SU-DHL-6 (cell line): ENCODE measurements around the gene CDKN2B.
A peak's percentile ranks its signal among the peaks of the same experiment; 100 is the strongest.

Source experiments
- H2AFZ ChIP-seq: fragments of 200-600 bp; sonication (generic); 2 replicates; pipeline ENCODE4 v1.6.1; 2014; ENCODE audit warnings: low read depth, mild to moderate bottlenecking, moderate library complexity, mixed read lengths, antibody characterized with exemption, low read length; ENCODE audit not compliant: severe bottlenecking
- H3F3A ChIP-seq: fragments of 200-600 bp; shearing (Covaris generic); 2 replicates; pipeline ENCODE4 v1.6.0; 2016; ENCODE audit warnings: antibody characterized with exemption, mild to moderate bottlenecking; ENCODE audit not compliant: insufficient read depth
- H3K27ac ChIP-seq: fragments of 200-600 bp; sonication (generic); 2 replicates; pipeline ENCODE4 v1.5.1; 2016; ENCODE audit warnings: low read depth, mild to moderate bottlenecking, low read length, moderate library complexity, mixed read lengths
- H3K27me3 ChIP-seq: fragments of 200-600 bp; sonication (generic), shearing (Covaris generic); 2 replicates; pipeline ENCODE4 v1.6.0; 2014; ENCODE audit warnings: mild to moderate bottlenecking, low read length
- H3K36me3 ChIP-seq: fragments of 200-600 bp; sonication (generic); 2 replicates; pipeline ENCODE4 v1.6.1; 2014; ENCODE audit warnings: mild to moderate bottlenecking, low read length, mixed read lengths
- H3K4me2 ChIP-seq: fragments of 300-600, 200-600 bp; shearing (Covaris generic), sonication (generic); 2 replicates; pipeline ENCODE4 v1.6.0; 2014; ENCODE audit warnings: low read length, low read depth, mild to moderate bottlenecking; ENCODE audit not compliant: poor library complexity, severe bottlenecking
- H3K4me3 ChIP-seq: fragments of 200-600 bp; sonication (generic); 2 replicates; pipeline ENCODE4 v1.5.1; 2014; ENCODE audit warnings: antibody characterized with exemption, low read length, mild to moderate bottlenecking, mixed read lengths; ENCODE audit not compliant: insufficient read depth, poor library complexity, severe bottlenecking
- H3K79me2 ChIP-seq: fragments of 200-600 bp; sonication (generic); 2 replicates; pipeline ENCODE4 v1.6.1; 2014; ENCODE audit warnings: mild to moderate bottlenecking, low read length, moderate library complexity; ENCODE audit not compliant: insufficient read depth
- H3K9ac ChIP-seq: fragments of 200-600 bp; sonication (generic); 2 replicates; pipeline ENCODE4 v1.7.0; 2014; ENCODE audit warnings: mild to moderate bottlenecking, low read length
- H3K9me2 ChIP-seq: fragments of 200-600 bp; sonication (generic); replicated peaks from 2 replicates; pipeline ENCODE4 v1.6.1; 2014; ENCODE audit warnings: low read length; ENCODE audit not compliant: insufficient read depth
- H3K9me3 ChIP-seq: fragments of 200-600 bp; sonication (generic); 2 replicates; pipeline ENCODE4 v1.6.1; 2014; ENCODE audit warnings: low read length, mixed read lengths; ENCODE audit not compliant: insufficient read depth
- H4K20me1 ChIP-seq: fragments of 200-600 bp; sonication (generic); 2 replicates; pipeline ENCODE4 v1.6.1; 2014; ENCODE audit warnings: low read depth, mild to moderate bottlenecking, antibody characterized with exemption, low read length, moderate library complexity, mixed read lengths
- CTCF ChIP-seq: fragments of 200-600 bp; sonication (generic); IDR thresholded peaks from one replicate; pipeline ENCODE4 v1.5.1; 2017; ENCODE audit warnings: antibody characterized with exemption, mild to moderate bottlenecking, low read length, moderate library complexity; ENCODE audit not compliant: insufficient read depth, poor library complexity, severe bottlenecking
- EZH2phosphoT487 ChIP-seq: fragments of 200-600 bp; sonication (generic), shearing (Covaris generic); conservative IDR thresholded peaks from 2 replicates; pipeline ENCODE4 v1.6.1; 2018; ENCODE audit warnings: mild to moderate bottlenecking, antibody characterized with exemption, low read length, moderate library complexity, mixed read lengths

Gene CDKN2B

GRCh38 chr9:21967702-21968101, 41.4 kb downstream of the CDKN2B start:
- H3K27me3 ChIP-seq: no peaks in the 10 kb centered on the region

GRCh38 chr9:21967169-21967568, 41.9 kb downstream of the CDKN2B start:
- Histone ChIP-seq H4K20me1 (0 out of 2 replicates have a peak, but pooled peaks cover 1% of the 10 kb centered on the region), H3K4me2 (no peak overlapping the region), H3F3A (no peaks in the 10 kb centered on the region), H2AFZ (no peak overlapping the region), H3K4me3 (no peak overlapping the region), H3K9ac (no peak overlapping the region), H3K27me3 (no peaks in the 10 kb centered on the region), H3K9me2 (no peaks in the 10 kb centered on the region), H3K27ac (no peak overlapping the region), H3K79me2 (peaks cover 3% of the 10 kb centered on the region; the same call in 1 of the 2 replicates), H3K9me3 (no peaks in the 10 kb centered on the region), H3K36me3 (0 out of 2 replicates have a peak, but pooled peaks cover 13% of the 10 kb centered on the region)
- no peak for TF ChIP-seq EZH2phosphoT487

More at GRCh38 chr9:21967702-21968101, 41.4 kb downstream of the CDKN2B start:
- Histone ChIP-seq H3K9ac (no peak overlapping the region), H3K4me3 (no peak overlapping the region), H3K79me2 (peaks cover 9% of the 10 kb centered on the region; the same call in 1 of the 2 replicates), H3K9me2 (no peaks in the 10 kb centered on the region), H3K4me2 (no peak overlapping the region), H3K36me3 (0 out of 2 replicates have a peak, but pooled peaks cover 13% of the 10 kb centered on the region), H4K20me1 (0 out of 2 replicates have a peak, but pooled peaks cover 3% of the 10 kb centered on the region), H3F3A (no peaks in the 10 kb centered on the region), H3K27ac (no peak overlapping the region), H3K9me3 (no peaks in the 10 kb centered on the region), H2AFZ (no peak overlapping the region)
- no peak for TF ChIP-seq CTCF
- TF ChIP-seq EZH2phosphoT487: no peak

- Histone ChIP-seq H4K20me1 (no peaks in the 10 kb centered on the region), H3K27me3 (no peaks in the 10 kb centered on the region), H3K4me2 (no peak overlapping the region), H3K9me3 (no peaks in the 10 kb centered on the region), H3F3A (no peaks in the 10 kb centered on the region), H3K9ac (no peak overlapping the region), H3K36me3 (0 out of 2 replicates have a peak, but pooled peaks cover 13% of the 10 kb centered on the region), H3K27ac (no peak overlapping the region), H3K79me2 (no peaks in the 10 kb centered on the region), H2AFZ (no peak overlapping the region), H3K9me2 (no peaks in the 10 kb centered on the region), H3K4me3 (no peak overlapping the region)
- TF ChIP-seq EZH2phosphoT487 (no peak), CTCF (no peak)
Observed at GRCh38 chr9:21966140-21966851, 42.8 kb downstream of the CDKN2B start.

GRCh38 chr9:21965401-21965951, 43.6 kb downstream of the CDKN2B start:
- Histone ChIP-seq H3K27ac (no peak overlapping the region), H2AFZ (no peak overlapping the region), H4K20me1 (no peaks in the 10 kb centered on the region), H3K36me3 (0 out of 2 replicates have a peak, but pooled peaks cover 11% of the 10 kb centered on the region), H3K79me2 (no peaks in the 10 kb centered on the region), H3K9me2 (no peaks in the 10 kb centered on the region), H3K4me2 (peak overlapping the region; percentile 14), H3K9ac (no peak overlapping the region), H3F3A (no peaks in the 10 kb centered on the region), H3K4me3 (no peak overlapping the region), H3K9me3 (no peaks in the 10 kb centered on the region), H3K27me3 (no peaks in the 10 kb centered on the region)
- no peak for TF ChIP-seq CTCF
- TF ChIP-seq EZH2phosphoT487: no peak
